GM21423 (cell line): Measurements from ENCODE around the gene CAPN5.

Experiments
- ATAC-seq: cut with Tn5 transposase; IDR thresholded peaks from one replicate; pipeline ENCODE4 v1.9.1; 2021; ENCODE audit warnings: mild to moderate bottlenecking, moderate library complexity; ENCODE audit not compliant: unreplicated experiment

CAPN5 gene

GRCh38 chr11:77146261-77147035 lies 79.7 kb downstream of the CAPN5 start:
- ATAC-seq: no peak

GRCh38 chr11:77147036-77147315 lies 80.2 kb downstream of the CAPN5 start:
- no peak for ATAC-seq

- ATAC-seq: no peak
These were observed 81.0 kb downstream of the CAPN5 start for GRCh38 chr11:77147668-77148321.

- ATAC-seq: no peak
These were observed 82.4 kb downstream of the CAPN5 start for GRCh38 chr11:77148963-77149715.

GRCh38 chr11:77149716-77150392 lies 83.1 kb downstream of the CAPN5 start:
- no peak for ATAC-seq

- no peak for ATAC-seq
These were observed 84.1 kb downstream of the CAPN5 start for GRCh38 chr11:77150836-77151235.

GRCh38 chr11:77151804-77152509 lies 85.2 kb downstream of the CAPN5 start:
- no peak for ATAC-seq

GRCh38 chr11:77152846-77153245 lies 86.1 kb downstream of the CAPN5 start:
- no peak for ATAC-seq

GRCh38 chr11:77153276-77154185 lies 86.8 kb downstream of the CAPN5 start:
- no peak for ATAC-seq

GRCh38 chr11:77154381-77155081 lies 87.8 kb downstream of the CAPN5 start:
- ATAC-seq: no peak

GRCh38 chr11:77155082-77155475 lies 88.3 kb downstream of the CAPN5 start:
- no peak for ATAC-seq

GRCh38 chr11:77155556-77156130 lies 88.9 kb downstream of the CAPN5 start:
- ATAC-seq: no peak

GRCh38 chr11:77156396-77157195 lies 89.8 kb downstream of the CAPN5 start:
- no peak for ATAC-seq

GRCh38 chr11:77158041-77158695 lies 91.4 kb downstream of the CAPN5 start:
- no peak for ATAC-seq

- no peak for ATAC-seq
These were observed 92.6 kb downstream of the CAPN5 start for GRCh38 chr11:77159219-77159936.

GRCh38 chr11:77159937-77160495 lies 93.2 kb downstream of the CAPN5 start:
- no peak for ATAC-seq

GRCh38 chr11:77163271-77163670 lies 96.5 kb downstream of the CAPN5 start:
- ATAC-seq: no peak
